Activated CD8-positive, alpha-beta T cell treated with anti-CD3 and anti-CD28 coated beads for 36 hours (primary cell): Measurements from ENCODE around the gene DRAXIN. TPM values are rescaled to one million over a fixed set of nuclear protein-coding genes. Genes with fewer than 3 reads are reported as not detected.

Experiments used
- ATAC-seq: fragments of 200-7000 bp; cut with Tn5 transposase; one replicate; pipeline ENCODE4 v1.10.0; 2021; ENCODE audit warnings: mild to moderate bottlenecking, moderate library complexity
- CTCF ChIA-PET: fragments of 350-600 bp; sonication (Branson Sonifier 250); formaldehyde crosslinking; loops from one replicate; lab custom pipeline; 2021; ENCODE audit warnings: antibody characterized with exemption; lab: Charles Lee
- POLR2A ChIA-PET: fragments of 350-600 bp; sonication (Branson Sonifier 250); formaldehyde crosslinking; loops from one replicate; lab custom pipeline; 2021; ENCODE audit warnings: antibody characterized with exemption; lab: Charles Lee
- DNase-seq: peaks from one replicate; pipeline ENCODE4 v3.0.0-alpha.2; 2020
- H3K27ac Mint-ChIP-seq: one replicate; pipeline ENCODE4 v1.8.0; 2021; ENCODE audit warnings: mild to moderate bottlenecking, mixed read lengths
- H3K27me3 Mint-ChIP-seq: one replicate; pipeline ENCODE4 v1.8.0; 2021; ENCODE audit warnings: mixed read lengths
- H3K36me3 Mint-ChIP-seq: one replicate; pipeline ENCODE4 v1.8.0; 2021; ENCODE audit warnings: low read depth, mixed read lengths
- H3K4me1 Mint-ChIP-seq: one replicate; pipeline ENCODE4 v1.8.0; 2021; ENCODE audit warnings: low read depth, mixed read lengths
- H3K4me3 Mint-ChIP-seq: one replicate; pipeline ENCODE4 v1.8.0; 2021; ENCODE audit warnings: mild to moderate bottlenecking, moderate library complexity, mixed read lengths
- H3K9me3 Mint-ChIP-seq: one replicate; pipeline ENCODE4 v1.8.0; 2021; ENCODE audit warnings: mixed read lengths
- CTCF ChIP-seq: fragments of 200-600 bp; IDR thresholded peaks from one replicate; pipeline ENCODE4 v1.8.0; 2022; ENCODE audit warnings: antibody characterized with exemption, mild to moderate bottlenecking
- intact Hi-C: fragments of 100-400 bp; cut with micrococcal nuclease; formaldehyde crosslinking; loops from one replicate; pipeline ENCODE4 v1.10.0; 2022
- total RNA-seq, 2 experiments: library from RNA; stranded (reverse); gene quantifications; one replicate each; pipeline ENCODE4 v1.2.3, GENCODE V29; 2021

Gene DRAXIN
- total RNA-seq, 2 experiments from 2014 or later: 0.18 to 0.20 TPM

- intact Hi-C loops: loop anchor here (5.0 kb wide), 1 partner anchor 77 kb away; the partner anchor contains the start of genes FBXO2 and FBXO44
- POLR2A ChIA-PET: interaction anchor here (1.0 to 2.0 kb wide), 7 partner anchors 10 to 178 kb away, joined by 3 to 12 read pairs (median 5); partner anchors contain the start of gene FBXO6
- Mint-ChIP-seq H3K36me3 (no peaks in the 10 kb centered on the region), H3K27me3 (no peaks in the 10 kb centered on the region), H3K27ac (no peak overlapping the region), H3K4me3 (peak overlapping the region; percentile 55), H3K4me1 (peaks cover 43% of the 10 kb centered on the region), H3K9me3 (no peaks in the 10 kb centered on the region)
- CTCF ChIA-PET: interaction anchor here (0.9 to 3.4 kb wide), 6 partner anchors 10 to 180 kb away, joined by 3 to 17 read pairs (median 4); partner anchors contain the start of gene FBXO6
- TF ChIP-seq CTCF: no peak
- no peak for DNase-seq
- no peak for ATAC-seq
Measured at GRCh38 chr1:11729498-11730428, 38.3 kb downstream of the DRAXIN start.

- no peaks in the 10 kb centered on the region for H3K9me3 Mint-ChIP-seq
- intact Hi-C loops: loop anchor here (5.0 kb wide), 1 partner anchor 78 kb away; the partner anchor contains the start of genes FBXO2 and FBXO44
Measured at GRCh38 chr1:11730429-11730891, 39.0 kb downstream of the DRAXIN start.

GRCh38 chr1:11731691-11732283 is 40.3 kb downstream of the DRAXIN start:
- ATAC-seq (peak; percentile 11), DNase-seq (peak; percentile 58)
- intact Hi-C loops: loop anchor here (5.0 kb wide), 1 partner anchor 79 kb away; the partner anchor contains the start of genes FBXO2 and FBXO44
- no peaks in the 10 kb centered on the region for H3K9me3 Mint-ChIP-seq
- H3K36me3 Mint-ChIP-seq: no peaks in the 10 kb centered on the region
- POLR2A ChIA-PET: interaction anchor here (1.0 to 2.0 kb wide), 2 partner anchors 55 to 176 kb away, joined by 3 to 12 read pairs; no protein-coding TSS in a partner anchor
- H3K4me3 Mint-ChIP-seq: peak overlapping the region; percentile 66
- peak overlapping the region; percentile 88 for H3K27ac Mint-ChIP-seq
- no peak for TF ChIP-seq CTCF
- peaks cover 42% of the 10 kb centered on the region for H3K4me1 Mint-ChIP-seq
- no peaks in the 10 kb centered on the region for H3K27me3 Mint-ChIP-seq
- CTCF ChIA-PET: interaction anchor here (1.0 to 3.4 kb wide), 2 partner anchors 12 to 86 kb away, joined by 3 to 17 read pairs; no protein-coding TSS in a partner anchor

More at GRCh38 chr1:11730429-11730891, 39.0 kb downstream of the DRAXIN start:
- Mint-ChIP-seq H3K27me3 (no peaks in the 10 kb centered on the region), H3K36me3 (no peaks in the 10 kb centered on the region), H3K4me3 (peak overlapping the region; percentile 55), H3K4me1 (peaks cover 43% of the 10 kb centered on the region), H3K27ac (peak overlapping the region; percentile 80)
- CTCF ChIA-PET: interaction anchor here (0.9 to 3.4 kb wide), 6 partner anchors 11 to 179 kb away, joined by 3 to 17 read pairs (median 4); partner anchors contain the start of gene FBXO6
- POLR2A ChIA-PET: interaction anchor here (0.7 to 2.0 kb wide), 7 partner anchors 10 to 178 kb away, joined by 3 to 12 read pairs (median 5); partner anchors contain the start of gene FBXO6
- ATAC-seq: peak; percentile 83
- DNase-seq: peak; percentile 66
- TF ChIP-seq CTCF: no peak

- TF ChIP-seq CTCF: no peak
- Mint-ChIP-seq H3K27me3 (no peaks in the 10 kb centered on the region), H3K27ac (peak overlapping the region; percentile 30), H3K4me3 (no peak overlapping the region), H3K9me3 (no peaks in the 10 kb centered on the region), H3K36me3 (no peaks in the 10 kb centered on the region), H3K4me1 (peaks cover 56% of the 10 kb centered on the region)
- DNase-seq (no peak), ATAC-seq (no peak)
- POLR2A ChIA-PET: interaction anchor here (1.0 kb wide), 1 partner anchor 177 kb away, joined by 3 read pairs; no protein-coding TSS in a partner anchor
- intact Hi-C loops: loop anchor here (5.0 kb wide), 1 partner anchor 81 kb away; the partner anchor contains the start of genes FBXO2 and FBXO44
- CTCF ChIA-PET: interaction anchor here (1.2 kb wide), 2 partner anchors 14 to 83 kb away, joined by 6 read pairs; no protein-coding TSS in a partner anchor
Measured at GRCh38 chr1:11733306-11733705, 41.8 kb downstream of the DRAXIN start.
